NCI-H146 treated with DMSO at 0.1 percent for 48 hours (cell line): ENCODE results near the gene CALHM1.
"Not testable (repeated sequence)": the region's sequence is repeated elsewhere in the genome, so short reads cannot be mapped to it uniquely, and the experiment has no call there.

Source experiments
- DNase-seq: peaks from one replicate; lab custom pipeline; 2025; ENCODE audit not compliant: unreplicated experiment; lab: John Stamatoyannopoulos, UW

The CALHM1 gene

GRCh38 chr10:103433858-103434257 lies 24.8 kb downstream of the CALHM1 start:
- DNase-seq: no peak

- DNase-seq: no peak
These were observed 26.8 kb downstream of the CALHM1 start for GRCh38 chr10:103431902-103432301.

GRCh38 chr10:103429647-103430046 lies 29.1 kb downstream of the CALHM1 start:
- DNase-seq: no peak

- no peak for DNase-seq
These were observed 29.6 kb downstream of the CALHM1 start for GRCh38 chr10:103428989-103429643.

- no peak for DNase-seq
These were observed 30.8 kb downstream of the CALHM1 start for GRCh38 chr10:103427866-103428265.

GRCh38 chr10:103423748-103424147 lies 35.0 kb downstream of the CALHM1 start:
- DNase-seq: no peak

GRCh38 chr10:103419101-103419500 lies 39.6 kb downstream of the CALHM1 start:
- DNase-seq: no peak

- no peak for DNase-seq
These were observed 41.1 kb downstream of the CALHM1 start for GRCh38 chr10:103417601-103418000.

GRCh38 chr10:103417148-103417469 lies 41.6 kb downstream of the CALHM1 start:
- DNase-seq: not testable (repeated sequence)

- DNase-seq: peak; percentile 22
These were observed 42.1 kb downstream of the CALHM1 start for GRCh38 chr10:103416436-103417147.

GRCh38 chr10:103415581-103415980 lies 43.1 kb downstream of the CALHM1 start:
- no peak for DNase-seq

GRCh38 chr10:103413564-103413963 lies 45.1 kb downstream of the CALHM1 start:
- DNase-seq: no peak
